GM18909 (cell line): Measurements from ENCODE around the gene ATG7.

Experiments used
- ATAC-seq: cut with Tn5 transposase; IDR thresholded peaks from one replicate; pipeline ENCODE4 v1.9.1; 2021; ENCODE audit warnings: mild to moderate bottlenecking; ENCODE audit not compliant: unreplicated experiment, poor library complexity

ATG7 gene

DNA sequence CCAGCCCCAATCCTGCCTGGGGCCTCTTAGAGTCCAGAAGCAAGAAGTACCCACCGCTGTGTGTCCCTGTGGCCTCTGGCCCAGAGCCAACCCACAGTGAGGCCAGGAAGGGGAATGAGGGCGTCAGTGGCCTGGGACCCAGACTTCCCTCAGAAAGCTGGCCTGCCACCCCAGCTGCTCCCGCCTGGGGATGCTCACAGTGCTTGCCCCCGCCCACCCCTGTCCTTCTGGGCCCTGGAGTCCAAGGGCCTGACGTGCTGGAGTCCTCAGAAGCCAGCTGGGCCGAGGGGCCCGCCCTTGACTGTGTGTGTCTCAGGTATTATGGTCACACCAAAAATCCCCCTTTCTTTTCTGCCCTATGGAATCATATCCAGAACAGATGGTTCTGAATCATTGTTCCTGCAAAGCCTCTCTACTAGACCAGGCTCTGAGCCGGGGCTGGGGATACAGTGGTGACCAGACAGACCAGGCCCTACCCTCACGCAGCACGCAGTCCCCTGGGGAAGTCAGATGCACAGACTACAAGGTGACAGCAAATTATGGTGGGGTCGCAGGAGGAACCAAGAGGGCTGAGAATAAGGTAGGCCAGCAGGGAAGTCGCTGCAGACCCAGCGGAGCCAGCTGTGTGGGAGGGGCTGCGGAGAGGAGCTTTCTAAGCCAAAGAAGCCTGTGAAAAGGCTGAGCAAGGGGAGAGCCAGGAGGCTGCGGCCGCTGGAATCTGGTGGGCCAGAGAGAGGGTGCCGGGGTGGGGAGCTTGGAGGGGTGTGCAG, 272.4 kb downstream of the ATG7 start:
- no peak for ATAC-seq

DNA sequence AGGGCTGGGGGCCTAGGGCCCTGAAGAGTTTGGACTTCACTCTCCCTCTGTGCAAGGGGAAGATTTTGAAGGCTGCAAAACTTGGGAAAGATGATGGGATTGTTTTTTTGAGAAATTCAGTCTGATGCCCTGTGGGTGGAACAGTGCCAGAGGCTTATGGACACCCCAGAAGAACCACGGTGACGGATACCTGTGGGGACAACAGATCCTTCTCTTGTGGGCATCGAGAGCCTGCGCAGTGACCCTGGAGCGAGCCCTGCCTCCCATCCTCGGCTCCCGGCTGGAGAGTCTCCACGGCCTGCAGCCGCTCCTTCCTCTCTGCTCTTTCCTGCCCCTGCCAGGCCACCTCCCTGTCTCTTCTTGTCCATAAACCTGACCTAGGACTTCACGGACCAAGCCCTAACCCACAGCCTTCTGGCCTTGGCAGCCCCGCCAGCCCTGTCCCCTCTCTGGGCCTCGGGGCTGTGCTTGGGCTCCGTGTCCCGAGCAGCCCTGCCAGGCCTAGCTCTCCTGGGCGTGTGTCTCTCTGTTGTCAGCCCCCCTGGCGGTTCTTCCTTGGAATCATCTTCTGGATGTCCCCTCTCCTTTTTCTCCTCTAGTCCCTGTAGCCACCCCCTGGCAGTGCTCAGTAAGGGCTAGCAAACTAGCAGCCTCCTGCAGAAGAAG, 273.1 kb downstream of the ATG7 start:
- no peak for ATAC-seq

DNA sequence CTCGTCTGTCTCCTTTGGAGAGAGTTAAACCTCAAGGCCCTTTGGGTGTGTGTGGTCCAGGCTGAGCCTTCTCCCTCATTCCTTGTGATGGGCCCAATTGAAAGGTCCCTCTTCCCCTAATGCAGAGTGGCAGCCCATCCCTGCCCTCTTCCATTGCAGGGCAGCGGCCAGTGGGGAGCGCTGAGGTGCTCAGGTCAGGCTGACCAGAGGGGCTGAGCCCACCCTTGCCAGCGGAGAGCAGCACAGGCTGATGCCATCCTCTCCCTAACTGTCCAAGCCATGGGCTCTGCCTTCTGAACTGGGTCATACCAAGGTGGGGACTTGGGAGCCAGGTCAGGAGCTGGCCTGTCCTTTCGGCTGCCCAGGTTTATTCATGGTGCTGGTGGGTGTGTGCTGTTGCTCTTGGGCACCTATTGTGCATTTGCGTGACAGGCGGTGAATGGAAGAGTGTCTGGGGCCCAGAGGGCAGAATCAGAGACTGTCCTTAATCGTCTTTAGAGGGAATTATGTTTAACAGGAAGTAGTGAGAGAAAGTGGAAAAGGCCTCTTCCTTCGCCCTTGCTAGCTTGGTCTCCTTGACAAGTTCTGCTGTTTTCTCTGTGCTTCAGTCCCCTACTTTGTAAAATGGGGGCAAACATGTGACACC, 274.6 kb downstream of the ATG7 start:
- ATAC-seq: no peak

DNA sequence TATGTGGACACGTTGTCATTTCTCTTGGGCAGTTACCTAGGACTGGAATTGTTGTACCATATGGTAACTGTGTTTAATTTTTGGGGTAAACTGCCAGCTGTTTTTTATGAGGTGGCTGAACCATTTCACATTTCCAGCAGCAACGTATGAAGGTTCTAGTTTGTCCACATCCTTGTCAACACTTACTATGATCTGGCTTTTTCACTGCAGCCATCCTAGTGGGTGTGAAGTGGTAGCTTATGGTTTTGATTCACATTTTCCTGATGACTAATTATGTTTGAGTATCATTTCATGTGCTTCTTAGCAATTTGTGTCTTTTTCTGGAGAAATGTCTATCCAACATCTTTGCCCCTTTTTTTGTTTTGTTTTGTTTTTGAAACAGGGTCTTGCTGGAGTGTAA, 275.3 kb downstream of the ATG7 start:
- ATAC-seq: no peak

DNA sequence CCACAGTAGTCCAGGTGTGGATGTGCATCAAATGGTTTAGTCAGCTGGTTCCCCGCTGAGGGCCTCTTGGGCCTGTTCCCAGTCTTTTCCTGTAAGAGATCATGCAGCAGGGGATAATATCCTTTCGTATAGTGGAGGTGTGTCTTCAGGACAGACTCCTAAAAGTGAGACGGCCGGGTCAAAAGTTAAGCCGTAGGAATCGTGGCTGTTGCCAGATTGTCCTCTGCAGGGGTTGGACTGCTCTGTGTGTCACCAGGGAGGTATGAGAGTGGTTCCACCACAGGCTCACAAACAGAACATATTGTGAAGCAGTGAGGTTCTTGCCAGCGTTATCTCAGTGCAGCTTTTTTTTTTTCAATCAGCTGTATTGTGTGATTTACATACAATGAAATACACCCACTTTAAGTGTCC, 276.5 kb downstream of the ATG7 start:
- no peak for ATAC-seq

DNA sequence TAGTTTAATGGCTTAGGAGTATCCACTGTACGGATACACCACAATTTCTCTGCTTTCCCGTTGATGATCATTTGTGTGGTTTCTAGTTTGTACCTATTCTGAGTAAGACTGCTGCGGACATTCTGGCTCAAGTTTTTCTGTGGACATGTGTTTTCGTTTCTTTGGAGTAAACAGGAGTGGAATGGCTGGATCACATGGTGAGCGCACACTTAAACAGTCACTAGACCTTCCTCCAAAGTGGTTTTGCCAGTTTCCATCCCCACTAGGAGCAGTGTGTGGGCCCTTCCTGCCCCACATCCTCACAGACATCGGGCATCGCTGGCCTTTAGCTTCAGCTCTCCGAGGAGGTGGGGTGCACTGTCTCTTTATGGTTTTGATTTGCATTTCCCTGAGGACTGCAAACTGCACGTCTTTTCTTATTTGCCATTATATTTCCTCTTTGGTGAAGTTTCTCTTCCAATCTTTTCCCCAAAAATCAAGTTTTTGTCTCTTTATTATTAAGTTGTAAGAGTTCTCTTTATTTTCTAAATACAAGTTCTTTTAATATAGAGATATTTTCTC, 277.5 kb downstream of the ATG7 start:
- no peak for ATAC-seq

DNA sequence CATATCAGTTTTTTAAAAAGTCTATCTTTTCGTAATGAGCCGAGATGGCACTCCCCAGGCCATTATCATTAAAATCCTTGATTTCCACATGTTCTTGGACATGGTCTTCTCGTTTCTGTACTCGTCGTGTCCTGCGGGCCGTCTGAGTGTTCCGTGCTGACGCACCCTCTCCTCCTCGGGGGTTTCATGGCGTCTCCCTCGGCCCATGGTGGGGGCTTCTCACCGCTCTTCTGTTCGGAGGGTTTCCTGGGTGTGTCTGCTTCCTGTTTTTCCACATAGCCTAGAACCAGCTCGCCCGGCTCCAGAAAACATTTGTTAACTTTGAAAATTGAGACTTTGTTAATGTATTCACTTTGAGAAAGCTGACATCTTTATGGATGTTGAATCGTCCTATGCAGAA, 278.8 kb downstream of the ATG7 start:
- ATAC-seq: no peak

DNA sequence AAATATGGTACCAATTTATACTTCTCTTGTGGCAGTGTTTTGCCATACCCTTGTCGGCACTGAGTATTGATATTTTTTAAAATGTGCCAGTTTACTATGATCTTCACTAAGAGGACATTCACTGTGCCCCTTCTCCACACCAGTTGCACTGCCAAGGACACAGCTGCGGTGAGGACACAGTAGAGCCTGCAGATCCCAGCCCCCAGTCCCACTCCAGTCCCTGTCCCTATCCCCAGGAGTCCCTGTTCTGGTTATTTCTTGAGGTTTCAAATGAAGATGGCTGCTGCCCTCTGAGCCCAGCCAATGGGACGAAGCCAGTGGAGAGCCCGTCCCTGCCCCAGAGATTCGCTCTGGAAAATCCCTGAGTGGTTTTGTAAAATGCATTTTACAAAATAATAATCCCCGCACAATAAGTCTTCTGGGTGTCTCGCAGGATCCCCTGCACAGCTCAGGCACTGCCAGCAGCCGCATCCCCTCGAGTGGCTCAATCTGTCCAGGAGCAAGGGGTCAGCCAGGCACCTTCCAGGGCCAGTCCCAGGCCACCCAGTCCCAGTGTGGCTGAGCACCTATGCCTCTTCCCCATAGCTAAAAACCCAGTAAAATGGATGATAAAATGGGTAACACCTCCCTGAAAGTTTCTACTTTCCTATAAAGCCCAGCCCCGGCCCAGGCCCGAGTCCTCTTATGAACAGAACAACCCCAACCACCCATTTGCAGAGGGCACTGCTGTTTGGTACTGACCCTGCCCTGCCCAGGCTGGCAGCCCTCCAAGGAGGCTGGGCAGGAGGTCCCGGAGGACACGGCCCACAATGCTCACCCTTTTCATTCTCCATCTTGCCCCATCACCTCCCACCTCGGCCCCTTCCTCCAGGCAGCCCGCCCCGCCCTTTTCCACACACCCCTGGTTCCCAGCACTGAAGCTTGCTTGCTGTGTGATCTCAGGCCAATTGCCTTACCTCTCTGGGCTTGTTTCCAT, 280.4 kb downstream of the ATG7 start:
- no peak for ATAC-seq

DNA sequence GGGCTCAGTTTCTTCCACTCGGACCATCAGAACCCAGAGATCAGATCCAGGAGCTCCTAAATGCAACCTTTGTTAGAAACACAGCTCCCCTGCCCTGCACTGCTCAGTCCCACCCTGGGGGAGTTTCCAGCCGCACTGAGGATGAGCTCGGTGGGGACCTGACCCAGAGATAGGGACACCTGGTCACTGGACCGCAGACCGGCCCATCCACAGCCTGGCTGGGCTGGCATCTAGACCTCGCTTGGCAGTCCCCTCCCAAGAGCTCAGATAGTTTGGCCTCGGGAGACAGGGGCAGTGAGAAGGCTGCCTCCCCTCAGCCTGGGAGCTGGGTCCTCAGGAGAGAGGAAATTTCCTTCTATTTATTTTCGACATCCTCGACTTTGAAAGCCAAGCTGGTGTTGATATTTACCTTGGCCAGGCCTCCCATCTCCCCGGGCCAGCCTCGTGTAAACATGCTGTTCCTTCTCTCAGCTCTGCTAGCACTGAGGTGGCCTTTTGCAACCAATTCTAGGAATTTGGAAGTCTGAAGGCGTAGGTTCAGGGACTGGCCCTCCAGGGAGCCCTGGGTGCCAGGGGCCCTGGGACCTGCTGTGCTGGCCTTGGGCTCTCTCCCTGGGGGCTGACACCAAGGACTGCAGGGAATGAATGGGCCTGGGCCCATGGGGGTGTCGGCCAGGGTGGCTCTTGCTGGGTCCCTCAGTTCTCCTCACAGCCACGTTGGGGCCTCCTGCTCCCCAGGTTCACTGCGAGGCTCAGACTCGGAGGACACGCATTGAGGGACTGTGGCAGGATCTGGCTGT, 281.4 kb downstream of the ATG7 start:
- ATAC-seq: no peak

DNA sequence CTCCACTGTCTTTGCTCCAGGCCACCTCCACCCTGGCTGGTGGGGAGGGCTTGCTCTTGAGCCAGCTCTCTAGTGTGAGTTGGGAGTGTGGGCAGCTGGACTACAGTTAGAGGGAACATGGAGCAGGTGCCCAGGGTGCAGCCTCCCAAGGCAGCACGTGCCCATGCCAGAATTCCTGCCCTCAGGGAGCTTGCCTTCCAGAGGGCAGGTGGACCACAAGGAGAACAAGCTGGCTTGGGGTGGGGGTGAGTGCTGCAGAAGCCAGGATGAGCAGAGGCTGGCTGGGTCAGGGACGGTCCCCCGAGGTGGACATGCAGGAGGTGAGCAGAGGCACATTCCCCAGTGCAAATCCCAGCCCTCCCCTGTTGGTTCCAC, 282.0 kb downstream of the ATG7 start:
- no peak for ATAC-seq

DNA sequence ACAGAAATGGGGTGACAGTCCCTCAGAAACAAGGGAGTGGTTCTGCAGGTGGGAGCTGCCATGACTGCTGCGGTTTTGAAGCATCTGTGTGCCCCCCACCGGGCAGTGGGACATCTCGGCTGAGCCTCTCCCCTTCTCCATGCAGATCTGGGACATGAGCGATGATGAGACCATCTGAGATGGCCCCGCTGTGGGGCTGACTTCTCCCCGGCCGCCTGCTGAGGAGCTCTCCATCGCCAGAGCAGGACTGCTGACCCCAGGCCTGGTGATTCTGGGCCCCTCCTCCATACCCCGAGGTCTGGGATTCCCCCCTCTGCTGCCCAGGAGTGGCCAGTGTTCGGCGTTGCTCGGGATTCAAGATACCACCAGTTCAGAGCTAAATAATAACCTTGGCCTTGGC, 282.5 kb downstream of the ATG7 start:
- no peak for ATAC-seq

DNA sequence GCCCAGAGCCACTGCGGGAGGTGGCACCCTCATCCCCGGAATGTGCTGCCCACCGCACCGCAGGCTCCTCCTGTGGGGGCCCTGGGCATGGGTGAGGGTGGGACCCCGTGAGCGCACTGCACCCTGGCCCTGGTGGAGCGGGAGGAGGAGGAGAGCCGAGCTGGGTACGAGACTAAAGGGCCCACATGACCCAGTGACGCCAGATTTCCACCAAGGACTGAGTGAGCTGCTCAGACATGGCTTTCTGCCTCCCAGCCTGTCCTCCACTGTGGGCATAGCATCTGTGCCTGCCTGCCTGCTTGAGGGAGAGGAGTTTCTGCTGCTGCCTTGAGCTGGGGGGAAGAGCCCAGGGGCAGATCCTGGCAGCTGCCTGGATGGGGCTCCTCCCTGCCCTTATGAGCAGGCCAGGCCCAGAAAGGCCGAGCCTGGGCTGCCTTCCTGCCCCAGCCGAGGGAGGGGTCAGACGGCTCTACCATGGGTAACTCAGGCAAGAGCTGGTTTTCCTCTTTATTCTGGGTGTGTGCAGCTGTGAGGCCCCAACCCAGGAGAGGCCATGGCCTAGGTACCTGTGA, 283.1 kb downstream of the ATG7 start:
- ATAC-seq: no peak

DNA sequence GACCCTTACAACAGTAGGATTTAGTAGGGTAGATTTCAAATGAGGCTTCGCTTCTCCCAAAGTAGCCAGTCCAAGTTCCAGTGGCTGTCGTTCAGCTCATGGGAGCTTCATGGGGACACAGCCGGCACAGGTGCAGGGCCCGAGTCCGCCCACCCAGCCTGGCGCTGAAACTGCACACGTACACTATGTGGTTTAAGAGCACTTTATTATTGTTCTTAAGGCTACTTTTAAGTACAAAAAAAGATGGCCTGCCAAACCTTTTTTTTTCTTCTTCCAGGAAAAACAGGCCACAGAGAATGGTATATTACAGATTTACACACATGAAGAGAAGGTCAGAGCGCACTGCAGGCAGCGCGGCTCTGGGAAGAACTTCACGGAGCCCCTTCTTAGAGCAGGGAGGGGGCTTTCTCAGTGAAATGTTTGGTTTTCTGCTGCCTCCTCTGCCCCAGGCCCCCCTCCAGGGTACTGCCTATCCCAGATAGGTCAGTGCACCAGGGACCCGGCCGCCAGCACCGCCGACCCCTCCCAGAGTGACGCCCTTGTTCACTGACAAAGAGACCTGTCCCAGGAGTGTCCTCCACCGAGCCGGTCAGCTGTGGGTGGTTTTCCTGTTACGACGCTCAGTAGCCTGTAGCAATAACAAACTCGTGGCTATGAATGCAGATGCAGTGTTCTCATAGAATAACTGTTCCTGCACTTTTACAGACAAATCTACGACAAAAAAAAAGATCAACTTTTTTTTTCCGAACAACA, 283.9 kb downstream of the ATG7 start:
- ATAC-seq: no peak

DNA sequence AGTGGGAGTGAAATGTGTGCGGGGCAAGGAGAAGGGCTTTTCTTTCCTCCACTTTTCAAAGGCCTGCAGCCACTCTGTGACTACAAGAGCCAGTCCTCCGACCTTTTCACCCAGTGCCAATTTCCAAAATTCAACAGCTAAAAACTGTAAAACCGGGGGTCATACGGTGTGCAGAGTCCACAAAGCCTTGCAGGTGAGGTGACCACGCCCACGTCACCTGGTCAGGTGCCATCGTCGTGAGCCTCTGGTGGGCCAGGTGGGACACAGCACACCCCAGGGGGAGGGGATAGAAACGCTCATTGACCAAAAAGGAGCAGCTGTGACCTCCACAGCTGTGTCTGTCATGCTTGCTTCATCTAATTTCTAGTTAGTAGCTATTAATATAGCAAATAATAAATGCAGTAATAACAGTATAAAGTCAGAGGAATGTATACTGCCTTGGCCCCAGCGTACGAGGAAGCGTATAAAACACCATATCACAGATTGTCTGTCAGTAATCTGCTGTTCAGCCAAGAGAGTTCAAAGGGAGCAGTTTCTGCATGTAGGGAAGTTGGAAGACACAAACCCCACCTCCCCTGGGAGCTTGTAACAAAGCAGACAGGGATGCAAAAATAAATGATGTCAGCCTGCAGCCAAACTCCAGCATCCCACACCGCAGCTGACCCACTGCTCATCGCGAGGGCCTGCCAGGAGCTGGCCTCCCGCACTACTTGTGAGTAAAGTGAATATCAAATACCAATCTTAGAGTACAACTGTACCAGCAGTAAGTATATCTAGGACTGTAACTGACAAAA, 284.9 kb downstream of the ATG7 start:
- ATAC-seq: no peak

DNA sequence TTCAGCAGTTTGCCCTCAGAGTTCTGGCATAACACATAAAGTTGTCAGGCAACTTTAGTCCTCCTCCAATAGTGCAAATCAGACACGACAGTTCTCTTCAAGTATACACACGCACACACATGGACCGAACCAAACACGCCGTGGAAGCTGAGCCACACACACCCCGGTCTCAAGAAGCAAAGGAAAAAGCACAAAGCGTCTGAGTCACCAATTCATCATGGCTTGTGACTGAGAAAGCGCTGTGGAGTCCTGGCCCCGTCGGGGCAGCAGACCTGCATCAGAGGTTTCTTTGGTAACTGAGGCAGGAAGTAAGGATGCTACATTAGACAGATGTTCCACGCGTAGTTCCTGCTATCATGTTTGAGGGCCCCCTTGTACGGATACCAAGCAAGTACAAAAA, 285.8 kb downstream of the ATG7 start:
- no peak for ATAC-seq

DNA sequence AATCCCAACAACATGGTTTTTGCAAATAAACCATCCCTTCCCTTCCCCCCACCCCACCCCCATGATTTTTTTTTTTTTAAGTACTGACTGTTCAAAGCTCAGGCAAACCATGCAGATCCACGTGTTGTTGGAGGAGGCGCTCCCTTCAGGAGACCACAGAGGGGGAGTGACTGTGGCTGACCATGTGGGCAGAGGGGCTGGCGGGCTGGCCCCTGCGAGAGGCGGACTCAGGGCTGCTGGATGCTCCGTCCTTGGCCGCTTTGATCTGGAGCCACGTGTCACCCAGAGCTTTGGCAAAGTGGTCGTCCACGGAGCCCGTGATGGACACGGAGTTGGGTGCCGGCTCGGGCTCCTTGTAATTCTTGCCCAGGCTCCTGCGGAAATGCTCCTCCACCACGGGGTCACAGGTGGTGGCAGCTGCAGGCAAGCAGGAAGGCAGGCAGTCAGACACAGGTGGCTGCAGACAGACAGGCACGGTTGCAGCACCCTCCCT, 286.3 kb downstream of the ATG7 start:
- no peak for ATAC-seq
